Measurements from ENCODE around the gene SDHAF1.

GRCh38 chr19:36019061-36019670 lies 24.2 kb downstream of the SDHAF1 start:
- TF ChIP-seq HDAC6 (IDR thresholded peaks at IDR 0.05; ENCODE audit: low read depth, low read length) (no peak), POLR2A (IDR thresholded peaks at IDR 0.05; ENCODE audit: control extremely low read depth in 1 of 2, low read depth in 2 of 2, low read length in 2 of 2) (no peak), CTCF (IDR thresholded peaks at IDR 0.05; ENCODE audit: control extremely low read depth in 1 of 3, insufficient read depth in 1 of 3, low read depth in 1 of 3, low read length in 3 of 3) (no peak), EZH2 (IDR thresholded peaks at IDR 0.05; ENCODE audit: low read depth, low read length, severe bottlenecking) (no peak), SIRT6 (IDR thresholded peaks at IDR 0.05; ENCODE audit: low read length) (no peak), TCF12 (IDR thresholded peaks at IDR 0.05; ENCODE audit: low read depth, low read length) (no peak), EP300 (IDR thresholded peaks at IDR 0.05; ENCODE audit: borderline replicate concordance in 1 of 2, low read depth in 2 of 2, low read length in 2 of 2) (no peak), MAX (IDR thresholded peaks at IDR 0.05) (no peak), POLR2AphosphoS5 (IDR thresholded peaks at IDR 0.05; ENCODE audit: low read depth, low read length) (no peak), PHF8 (conservative IDR thresholded peaks at IDR 0.05; ENCODE audit: low read depth, low read length) (no peak)

Measured in H1 (cell line).